Parathyroid adenoma (tissue), 2 donors: ENCODE data around the gene DNAH10.

Experiments
- H2AFZ ChIP-seq: fragments of 300-600 bp; sonication (generic); one replicate; pipeline ENCODE4 v1.7.0; 2017; ENCODE audit warnings: antibody characterized with exemption, mild to moderate bottlenecking
- H3K27ac ChIP-seq: fragments of 300-600 bp; sonication (generic); one replicate; pipeline ENCODE4 v1.7.0; 2017
- H3K27me3 ChIP-seq: fragments of 300-600 bp; sonication (generic); one replicate; pipeline ENCODE4 v1.7.0; 2017; ENCODE audit warnings: low read length; ENCODE audit not compliant: control insufficient read depth, insufficient read depth
- H3K36me3 ChIP-seq: fragments of 300-600 bp; sonication (generic); one replicate; pipeline ENCODE4 v1.7.0; 2017; ENCODE audit warnings: low read length; ENCODE audit not compliant: control insufficient read depth, insufficient read depth
- H3K4me1 ChIP-seq: fragments of 300-600 bp; sonication (generic); one replicate; pipeline ENCODE4 v1.7.0; 2017; ENCODE audit warnings: control low read depth
- H3K4me2 ChIP-seq: fragments of 300-600 bp; sonication (generic); one replicate; pipeline ENCODE4 v1.7.0; 2017; ENCODE audit warnings: low read length
- H3K4me3 ChIP-seq: fragments of 300-600 bp; sonication (generic); one replicate; pipeline ENCODE4 v1.7.0; 2017; ENCODE audit warnings: low read depth, low read length
- H3K79me2 ChIP-seq: fragments of 300-600 bp; sonication (generic); one replicate; pipeline ENCODE4 v1.7.0; 2017; ENCODE audit warnings: control low read depth
- H3K9ac ChIP-seq: fragments of 300-600 bp; sonication (generic); one replicate; pipeline ENCODE4 v1.7.0; 2017; ENCODE audit warnings: mild to moderate bottlenecking
- H3K9me3 ChIP-seq: fragments of 300-600 bp; sonication (generic); one replicate; pipeline ENCODE4 v1.7.0; 2017; ENCODE audit warnings: low read length; ENCODE audit not compliant: control insufficient read depth
- CTCF ChIP-seq: fragments of 300-600 bp; sonication (generic); IDR thresholded peaks from one replicate; pipeline ENCODE4 v1.7.0; 2017; ENCODE audit warnings: antibody characterized with exemption, mild to moderate bottlenecking
- donor health status: primary hyperparathyroidism.

The DNAH10 gene

GRCh38 chr12:123879101-123879500 lies 117.0 kb downstream of the DNAH10 start:
- H3K27ac ChIP-seq: no peak overlapping the region
- H3K79me2 ChIP-seq: no peaks in the 10 kb centered on the region
- no peak overlapping the region for H3K4me3 ChIP-seq
- H3K4me1 ChIP-seq: no peaks in the 10 kb centered on the region
- H3K27me3 ChIP-seq: no peaks in the 10 kb centered on the region
- TF ChIP-seq CTCF: no peak
- H3K9ac ChIP-seq: no peak overlapping the region
- no peak overlapping the region for H3K4me2 ChIP-seq
- no peaks in the 10 kb centered on the region for H3K36me3 ChIP-seq
- H2AFZ ChIP-seq: no peak overlapping the region
- no peaks in the 10 kb centered on the region for H3K9me3 ChIP-seq

GRCh38 chr12:123879691-123880090 lies 117.6 kb downstream of the DNAH10 start:
- no peaks in the 10 kb centered on the region for H3K36me3 ChIP-seq
- no peaks in the 10 kb centered on the region for H3K79me2 ChIP-seq
- H2AFZ ChIP-seq: no peak overlapping the region

GRCh38 chr12:123882161-123882705 lies 120.1 kb downstream of the DNAH10 start:
- H2AFZ ChIP-seq: no peak overlapping the region
- H3K4me1 ChIP-seq: no peaks in the 10 kb centered on the region
- no peak overlapping the region for H3K27ac ChIP-seq
- no peaks in the 10 kb centered on the region for H3K79me2 ChIP-seq
- no peak overlapping the region for H3K4me3 ChIP-seq
- H3K27me3 ChIP-seq: no peaks in the 10 kb centered on the region
- no peaks in the 10 kb centered on the region for H3K36me3 ChIP-seq
- H3K9me3 ChIP-seq: no peaks in the 10 kb centered on the region
- TF ChIP-seq CTCF: no peak
- H3K4me2 ChIP-seq: no peak overlapping the region
- H3K9ac ChIP-seq: no peak overlapping the region

More at GRCh38 chr12:123879691-123880090, 117.6 kb downstream of the DNAH10 start:
- H3K27ac ChIP-seq: no peak overlapping the region
- TF ChIP-seq CTCF: no peak
- H3K9ac ChIP-seq: no peak overlapping the region
- H3K27me3 ChIP-seq: no peaks in the 10 kb centered on the region
- no peaks in the 10 kb centered on the region for H3K9me3 ChIP-seq
- H3K4me1 ChIP-seq: no peaks in the 10 kb centered on the region
- no peak overlapping the region for H3K4me2 ChIP-seq
- no peak overlapping the region for H3K4me3 ChIP-seq

- no peaks in the 10 kb centered on the region for H3K27me3 ChIP-seq
- H3K9ac ChIP-seq: no peak overlapping the region
- TF ChIP-seq CTCF: no peak
- no peaks in the 10 kb centered on the region for H3K4me1 ChIP-seq
- H3K4me2 ChIP-seq: no peak overlapping the region
- H3K4me3 ChIP-seq: no peak overlapping the region
- no peaks in the 10 kb centered on the region for H3K9me3 ChIP-seq
- H3K27ac ChIP-seq: no peak overlapping the region
- H3K79me2 ChIP-seq: no peaks in the 10 kb centered on the region
- no peak overlapping the region for H2AFZ ChIP-seq
- H3K36me3 ChIP-seq: no peaks in the 10 kb centered on the region
These were observed 124.2 kb downstream of the DNAH10 start for GRCh38 chr12:123886258-123886657.

- Histone ChIP-seq H3K4me2 (no peak overlapping the region), H3K36me3 (no peaks in the 10 kb centered on the region), H3K27me3 (no peaks in the 10 kb centered on the region), H3K4me1 (no peaks in the 10 kb centered on the region), H2AFZ (no peak overlapping the region), H3K4me3 (no peak overlapping the region), H3K27ac (no peak overlapping the region), H3K79me2 (no peaks in the 10 kb centered on the region), H3K9ac (no peak overlapping the region), H3K9me3 (no peaks in the 10 kb centered on the region)
- no peak for TF ChIP-seq CTCF
These were observed 125.0 kb downstream of the DNAH10 start for GRCh38 chr12:123886931-123887582.
